OCI-M2 (cell line): ENCODE data around the gene GGT7.
A peak's percentile ranks its signal among the peaks of the same experiment; 100 is the strongest.
"Not testable (repeated sequence)": the region's sequence is repeated elsewhere in the genome, so short reads cannot be mapped to it uniquely, and the experiment has no call there.

ENCODE experiments used
- DNase-seq: peaks from one replicate; lab custom pipeline; 2025; ENCODE audit not compliant: unreplicated experiment; lab: John Stamatoyannopoulos, UW

The GGT7 gene

GRCh38 chr20:34850969-34851368 lies 21.7 kb downstream of the GGT7 start:
- no peak for DNase-seq

GRCh38 chr20:34849778-34850177 lies 22.9 kb downstream of the GGT7 start:
- no peak for DNase-seq

- DNase-seq: no peak
Observed at GRCh38 chr20:34848597-34848996, 24.1 kb downstream of the GGT7 start.

GRCh38 chr20:34843421-34843820 lies 29.2 kb downstream of the GGT7 start:
- DNase-seq: no peak

- DNase-seq: no peak
Observed at GRCh38 chr20:34842143-34842542, 30.5 kb downstream of the GGT7 start.

- DNase-seq: peak; percentile 43
Observed at GRCh38 chr20:34834459-34834893, 38.2 kb downstream of the GGT7 start.

GRCh38 chr20:34831936-34832335 lies 40.7 kb downstream of the GGT7 start:
- DNase-seq: no peak

- DNase-seq: no peak
Observed at GRCh38 chr20:34829191-34829590, 43.5 kb downstream of the GGT7 start.

- no peak for DNase-seq
Observed at GRCh38 chr20:34825530-34826362, 46.9 kb downstream of the GGT7 start, which contains the start of gene NCOA6. TSS of gene NCOA6 (minus strand) at chr20:34825651. CDS start at chr20:34782355, 43,296 bp downstream.

GRCh38 chr20:34824806-34825529 lies 47.7 kb downstream of the GGT7 start:
- no peak for DNase-seq

- no peak for DNase-seq
Observed at GRCh38 chr20:34824452-34824805, 48.2 kb downstream of the GGT7 start.

GRCh38 chr20:34824026-34824425 lies 48.6 kb downstream of the GGT7 start:
- no peak for DNase-seq

- DNase-seq: no peak
Observed at GRCh38 chr20:34820805-34821578, 51.7 kb downstream of the GGT7 start.

- DNase-seq: no peak
Observed at GRCh38 chr20:34817801-34818200, 54.9 kb downstream of the GGT7 start.

GRCh38 chr20:34817072-34817471 lies 55.6 kb downstream of the GGT7 start:
- DNase-seq: no peak

GRCh38 chr20:34815636-34816035 lies 57.0 kb downstream of the GGT7 start:
- no peak for DNase-seq

- DNase-seq: no peak
Observed at GRCh38 chr20:34808583-34808982, 64.1 kb downstream of the GGT7 start.

GRCh38 chr20:34807944-34808465 lies 64.7 kb downstream of the GGT7 start:
- DNase-seq: not testable (repeated sequence)

- no peak for DNase-seq
Observed at GRCh38 chr20:34806255-34806654, 66.4 kb downstream of the GGT7 start.

GRCh38 chr20:34798871-34799270 lies 73.8 kb downstream of the GGT7 start:
- DNase-seq: no peak

GRCh38 chr20:34798328-34798727 lies 74.3 kb downstream of the GGT7 start:
- DNase-seq: no peak
